ENCODE results near the gene DRD1.
A peak's percentile ranks its signal among the peaks of the same experiment; 100 is the strongest.

Gene DRD1

GRCh38 chr5:175478008-175478383 lies 34.0 kb upstream of the DRD1 start:
- TF ChIP-seq, protein P1, sequence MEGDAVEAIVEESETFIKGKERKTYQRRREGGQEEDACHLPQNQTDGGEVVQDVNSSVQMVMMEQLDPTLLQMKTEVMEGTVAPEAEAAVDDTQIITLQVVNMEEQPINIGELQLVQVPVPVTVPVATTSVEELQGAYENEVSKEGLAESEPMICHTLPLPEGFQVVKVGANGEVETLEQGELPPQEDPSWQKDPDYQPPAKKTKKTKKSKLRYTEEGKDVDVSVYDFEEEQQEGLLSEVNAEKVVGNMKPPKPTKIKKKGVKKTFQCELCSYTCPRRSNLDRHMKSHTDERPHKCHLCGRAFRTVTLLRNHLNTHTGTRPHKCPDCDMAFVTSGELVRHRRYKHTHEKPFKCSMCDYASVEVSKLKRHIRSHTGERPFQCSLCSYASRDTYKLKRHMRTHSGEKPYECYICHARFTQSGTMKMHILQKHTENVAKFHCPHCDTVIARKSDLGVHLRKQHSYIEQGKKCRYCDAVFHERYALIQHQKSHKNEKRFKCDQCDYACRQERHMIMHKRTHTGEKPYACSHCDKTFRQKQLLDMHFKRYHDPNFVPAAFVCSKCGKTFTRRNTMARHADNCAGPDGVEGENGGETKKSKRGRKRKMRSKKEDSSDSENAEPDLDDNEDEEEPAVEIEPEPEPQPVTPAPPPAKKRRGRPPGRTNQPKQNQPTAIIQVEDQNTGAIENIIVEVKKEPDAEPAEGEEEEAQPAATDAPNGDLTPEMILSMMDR (IDR thresholded peaks at IDR 0.05; ENCODE audit: control insufficient read depth, extremely low read depth, insufficient read depth), result no peak

GRCh38 chr5:175477440-175477839 lies 33.5 kb upstream of the DRD1 start:
- H3K4me3 ChIP-seq (ENCODE audit: low read depth, low read length), result no peak overlapping the region
- no peak for DNase-seq (ENCODE audit: low read depth)
- TF ChIP-seq, protein P1 (IDR thresholded peaks at IDR 0.05; ENCODE audit: control insufficient read depth, extremely low read depth, insufficient read depth), result no peak

More at GRCh38 chr5:175478008-175478383, 34.0 kb upstream of the DRD1 start:
- no peak for DNase-seq (ENCODE audit: low read depth)
- peak overlapping the region; percentile 62 for H3K4me3 ChIP-seq (ENCODE audit: low read depth, low read length)

GRCh38 chr5:175475248-175475647 lies 31.3 kb upstream of the DRD1 start:
- H3K4me3 ChIP-seq (ENCODE audit: low read depth, low read length), result no peak overlapping the region
- no peak for DNase-seq (ENCODE audit: low read depth)
- TF ChIP-seq, protein P1 (IDR thresholded peaks at IDR 0.05; ENCODE audit: control insufficient read depth, extremely low read depth, insufficient read depth), result no peak

GRCh38 chr5:175472378-175472777 lies 28.4 kb upstream of the DRD1 start:
- no peak for DNase-seq (ENCODE audit: low read depth)
- TF ChIP-seq, protein P1 (IDR thresholded peaks at IDR 0.05; ENCODE audit: control insufficient read depth, extremely low read depth, insufficient read depth), result no peak
- no peak overlapping the region for H3K4me3 ChIP-seq (ENCODE audit: low read depth, low read length)

DNA sequence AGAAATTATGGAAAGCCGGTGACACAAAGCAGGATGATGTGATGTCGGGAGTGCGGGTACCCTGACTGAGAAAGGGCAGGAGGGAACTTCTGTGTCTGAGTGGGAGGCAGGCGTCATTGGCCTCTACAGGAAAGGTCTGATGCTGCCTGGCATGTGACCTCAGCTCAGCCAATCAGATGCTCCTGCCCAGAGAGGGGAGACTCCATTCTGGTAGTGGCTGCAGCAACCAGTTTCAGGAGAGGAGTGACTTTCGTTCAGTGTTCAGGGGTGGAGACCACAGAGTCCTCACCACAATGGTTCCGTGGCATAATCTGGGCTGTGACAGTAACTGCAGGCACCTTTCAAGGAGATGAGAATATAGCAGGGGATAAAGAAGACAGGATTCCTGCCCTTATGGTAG lies 27.6 kb upstream of the DRD1 start:
- TF ChIP-seq, protein P1 (IDR thresholded peaks at IDR 0.05; ENCODE audit: control insufficient read depth, extremely low read depth, insufficient read depth), result no peak
- no peak for DNase-seq (ENCODE audit: low read depth)
- H3K4me3 ChIP-seq (ENCODE audit: low read depth, low read length), result no peak overlapping the region

- no peak for DNase-seq (ENCODE audit: low read depth)
- TF ChIP-seq, protein P1 (IDR thresholded peaks at IDR 0.05; ENCODE audit: control insufficient read depth, extremely low read depth, insufficient read depth), result no peak
- H3K4me3 ChIP-seq (ENCODE audit: low read depth, low read length), result no peak overlapping the region
Measured at GRCh38 chr5:175471196-175471595, 27.2 kb upstream of the DRD1 start.

DNA sequence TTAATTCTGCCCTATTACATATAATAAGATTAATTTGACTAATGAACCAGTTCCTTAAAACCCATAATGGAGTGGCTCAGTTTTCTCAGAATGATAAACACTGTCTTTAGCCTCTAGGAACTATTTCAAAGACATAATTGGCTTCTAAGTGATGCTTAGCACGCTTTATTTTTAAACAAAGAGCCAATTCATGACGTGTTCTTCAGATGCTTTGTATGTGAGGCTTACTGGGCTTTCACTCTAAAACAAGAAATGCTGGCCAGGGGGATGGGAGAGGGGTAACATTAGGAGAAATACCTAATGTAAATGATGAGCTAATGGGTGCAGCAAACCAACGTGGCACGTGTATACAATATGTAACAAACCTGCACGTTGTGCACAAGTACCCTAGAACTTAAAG lies 26.8 kb upstream of the DRD1 start:
- TF ChIP-seq, protein P1 (IDR thresholded peaks at IDR 0.05; ENCODE audit: control insufficient read depth, extremely low read depth, insufficient read depth), result no peak
- no peak for DNase-seq (ENCODE audit: low read depth)
- no peak overlapping the region for H3K4me3 ChIP-seq (ENCODE audit: low read depth, low read length)
